Ovary (tissue), 9 donors: ENCODE results near the gene CNOT3. TPM values are rescaled to one million over a fixed set of nuclear protein-coding genes. Genes with fewer than 3 reads are reported as not detected.
"Not testable (repeated sequence)": the region's sequence is repeated elsewhere in the genome, so short reads cannot be mapped to it uniquely, and the experiment has no call there.

Source experiments
- DNase-seq, 5 donors: peaks; one replicate each; pipeline ENCODE4 v3.0.0-alpha.2; 2019 to 2020
- H3K27ac ChIP-seq, 2 donors: fragments of 200-600 bp; one replicate each; pipeline versions ENCODE4 v1.5.1 to v1.8.0; 2019 to 2022
- H3K27me3 ChIP-seq: fragments of 200-600 bp; one replicate; pipeline ENCODE4 v1.8.0; 2022
- H3K36me3 ChIP-seq: fragments of 200-600 bp; sonication (generic); one replicate; pipeline ENCODE4 v1.5.1; 2019
- H3K4me1 ChIP-seq: one replicate; pipeline ENCODE4 v1.8.1; 2013; ENCODE audit warnings: mild to moderate bottlenecking, moderate library complexity; ENCODE audit not compliant: insufficient read depth
- H3K4me3 ChIP-seq: fragments of 200-600 bp; sonication (generic); one replicate; pipeline ENCODE4 v1.5.1; 2017
- H3K9me3 ChIP-seq, 2 donors: fragments of 200-600 bp in 1 of 2; sonication (generic) in 1 of 2; one replicate each; pipeline versions ENCODE4 v1.5.1 to v1.8.1; 2013 to 2019; ENCODE audit warnings: mild to moderate bottlenecking in 1 of 2, moderate library complexity in 1 of 2
- EP300 ChIP-seq: sonication (generic); formaldehyde crosslinking; IDR thresholded peaks from one replicate; pipeline ENCODE4 v1.6.1; 2017; ENCODE audit warnings: antibody characterized with exemption
- POLR2A ChIP-seq: fragments of 450-650 bp; IDR thresholded peaks from one replicate; pipeline ENCODE4 v1.6.1; 2017; ENCODE audit warnings: antibody characterized with exemption, mild to moderate bottlenecking, moderate library complexity
- whole genome bisulfite sequencing, 3 donors: extraction: QIAGEN DNeasy Blood & Tissue Kit in 1 of 3; methylation state at CpG; one replicate each; pipeline versions ENCODE4 v1.1.5 to v1.1.7; 2013 to 2017; 5-methylcytosine and 5-hydroxymethylcytosine counted together
- intact Hi-C, 4 donors: fragments of 100-400 bp; cut with DNase I; formaldehyde crosslinking; loops; one replicate each; pipeline versions ENCODE4 v1.11.0 to v1.15.1; 2022 to 2023
- polyA plus RNA-seq, 2 donors: library from polyadenylated mRNA; stranded (reverse); fragments of 200-250 nt in 1 of 2; fragments of 350-450 nt in 1 of 2; fragmentation: Illumina TruSeq in 1 of 2; extraction: RNeasy Lipid Tissue Mini Kit (QIAGEN cat#74804) in 1 of 2; gene quantifications; one replicate each; pipeline ENCODE4 v1.2.3, GENCODE V29; 2013 to 2014
- total RNA-seq, 7 donors: library from RNA; depleted of rRNA in 2 of 7; stranded (reverse); fragments of >200 nt in 2 of 7; fragmentation: NEBNext Ultra II Directional in 3 of 7; extraction: Animal tissue kit (Norgen Biotek cat#: 25700) in 3 of 7; gene quantifications; one replicate each; pipeline versions ENCODE4 v1.1.0 to v1.2.4, GENCODE V29; 2016 to 2023
- TF ChIP-seq, protein P1 (sequence below), 3 donors: fragments of 450-650 bp in 2 of 3; fragments of 200-600 bp in 1 of 3; IDR thresholded peaks; one replicate each; pipeline versions ENCODE4 v1.5.1 to v1.8.0; 2016 to 2022; ENCODE audit warnings: antibody characterized with exemption in 3 of 3, mild to moderate bottlenecking in 1 of 3
- donor health status: DM: no; HTN: no; CAD: no; lungs with moderate emphysema.
- donor health status: DM: no; HTN: no; CAD: no.
- donor health status: Bipolar disorder and iron deficiency.
- donor health status: DM: yes; HTN: yes; CAD: no.
- donor health status: DM: no; HTN: no; CAD: no.
- donor health status: DM: yes; HTN: yes; CAD: no.

Gene CNOT3
- total and polyA plus RNA-seq, 9 donors = 14.4 to 65.6 (median 41.6) TPM

DNA sequence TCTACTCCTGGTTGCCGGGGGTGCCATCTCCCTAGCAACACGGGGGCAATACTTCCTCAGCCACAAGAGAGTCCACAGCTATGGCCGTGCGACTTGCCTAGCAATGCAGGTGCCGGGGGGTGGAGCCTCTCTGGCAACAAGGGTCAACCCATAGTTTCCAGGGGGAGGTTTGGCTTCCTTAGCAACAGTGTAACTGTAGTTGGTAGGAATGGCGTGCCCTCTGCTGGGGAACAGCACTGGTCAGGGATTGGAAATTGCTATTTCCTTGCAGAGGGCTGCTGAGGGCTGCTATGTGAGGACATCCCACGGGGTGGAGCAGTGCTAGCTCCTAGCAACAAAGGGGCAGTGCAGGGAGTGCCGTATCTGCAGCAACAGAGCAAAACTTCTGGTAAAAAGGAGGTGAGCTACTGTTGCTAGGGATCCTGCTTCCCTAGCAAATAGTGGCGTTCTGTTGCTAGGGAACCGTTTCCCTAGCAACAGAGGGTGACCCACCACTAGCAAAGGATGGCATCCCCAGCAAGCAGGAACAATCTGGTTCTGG, 42.4 kb downstream of the CNOT3 start:
- H3K27me3 ChIP-seq = no peaks in the 10 kb centered on the region
- intact Hi-C loops = loop anchor here in 1 of 4 donors (10.0 kb wide), 1 partner anchor 55 kb away; no protein-coding TSS in a partner anchor
- TF ChIP-seq POLR2A (no peak), EP300 (no peak)
- TF ChIP-seq, protein P1, sequence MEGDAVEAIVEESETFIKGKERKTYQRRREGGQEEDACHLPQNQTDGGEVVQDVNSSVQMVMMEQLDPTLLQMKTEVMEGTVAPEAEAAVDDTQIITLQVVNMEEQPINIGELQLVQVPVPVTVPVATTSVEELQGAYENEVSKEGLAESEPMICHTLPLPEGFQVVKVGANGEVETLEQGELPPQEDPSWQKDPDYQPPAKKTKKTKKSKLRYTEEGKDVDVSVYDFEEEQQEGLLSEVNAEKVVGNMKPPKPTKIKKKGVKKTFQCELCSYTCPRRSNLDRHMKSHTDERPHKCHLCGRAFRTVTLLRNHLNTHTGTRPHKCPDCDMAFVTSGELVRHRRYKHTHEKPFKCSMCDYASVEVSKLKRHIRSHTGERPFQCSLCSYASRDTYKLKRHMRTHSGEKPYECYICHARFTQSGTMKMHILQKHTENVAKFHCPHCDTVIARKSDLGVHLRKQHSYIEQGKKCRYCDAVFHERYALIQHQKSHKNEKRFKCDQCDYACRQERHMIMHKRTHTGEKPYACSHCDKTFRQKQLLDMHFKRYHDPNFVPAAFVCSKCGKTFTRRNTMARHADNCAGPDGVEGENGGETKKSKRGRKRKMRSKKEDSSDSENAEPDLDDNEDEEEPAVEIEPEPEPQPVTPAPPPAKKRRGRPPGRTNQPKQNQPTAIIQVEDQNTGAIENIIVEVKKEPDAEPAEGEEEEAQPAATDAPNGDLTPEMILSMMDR (IDR thresholded peaks at IDR 0.05) = no peak
- 60 to 61% (median 60%) methylated on average over 10 of the region's 10 CpGs for WGBS, 3 donors
- H3K36me3 ChIP-seq = no peaks in the 10 kb centered on the region
- H3K27ac ChIP-seq = no peak overlapping the region
- DNase-seq = no peak
- H3K4me3 ChIP-seq = no peak overlapping the region
- no peaks in the 10 kb centered on the region for H3K4me1 ChIP-seq
- no peaks in the 10 kb centered on the region for H3K9me3 ChIP-seq

DNA sequence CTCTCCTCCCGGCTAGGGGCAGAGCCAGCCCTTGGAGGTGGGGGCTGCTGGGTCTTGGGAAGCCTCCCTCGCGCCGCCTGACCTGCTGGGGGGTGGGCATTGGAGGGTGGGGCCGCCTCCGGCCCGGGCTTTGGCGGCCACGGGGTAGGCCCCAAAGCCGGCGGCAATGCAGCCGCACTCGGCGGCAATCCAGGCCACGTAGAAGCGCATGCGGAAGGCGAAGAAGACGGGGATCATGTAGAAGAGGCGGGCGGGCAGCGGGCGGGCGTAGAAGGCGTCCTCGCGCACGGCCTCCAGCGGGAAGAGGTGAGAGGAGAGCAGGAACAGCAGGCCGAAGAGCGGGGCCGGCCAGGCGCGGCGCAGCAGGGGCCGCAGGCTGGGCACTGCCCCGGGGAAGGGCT, 43.1 kb downstream of the CNOT3 start:
- TF ChIP-seq EP300 (no peak), POLR2A (no peak)
- TF ChIP-seq, protein P1 (IDR thresholded peaks at IDR 0.05) = no peak
- no peak for DNase-seq
- H3K4me3 ChIP-seq = no peak overlapping the region
- 91 to 94% (median 91%) methylated on average over 37 of the region's 37 CpGs for WGBS, 3 donors
- no peaks in the 10 kb centered on the region for H3K36me3 ChIP-seq
- H3K4me1 ChIP-seq = no peaks in the 10 kb centered on the region
- H3K9me3 ChIP-seq = no peaks in the 10 kb centered on the region
- H3K27ac ChIP-seq = no peak overlapping the region
- H3K27me3 ChIP-seq = no peaks in the 10 kb centered on the region
- intact Hi-C loops = no loop called here

DNA sequence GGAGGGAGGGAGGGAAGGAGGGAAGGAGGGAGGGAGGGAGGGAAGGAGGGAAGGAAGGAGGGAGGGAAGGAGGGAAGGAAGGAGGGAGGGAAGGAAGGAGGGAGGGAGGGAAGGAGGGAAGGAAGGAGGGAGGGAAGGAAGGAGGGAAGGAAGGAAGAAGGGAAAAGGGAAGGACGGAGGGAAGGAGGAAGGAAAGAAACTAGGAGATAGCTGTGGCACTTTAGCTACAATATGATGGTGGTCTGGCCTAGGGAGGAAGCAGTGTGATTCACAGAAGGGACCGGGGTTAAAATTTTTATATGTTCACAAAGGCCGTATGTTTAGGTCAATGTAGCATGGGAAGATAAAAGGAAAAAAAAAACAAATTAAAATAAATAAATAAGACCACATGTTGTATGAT, 44.3 kb downstream of the CNOT3 start:
- H3K4me3 ChIP-seq, H3K36me3 ChIP-seq, intact Hi-C loops, H3K27ac ChIP-seq, H3K4me1 ChIP-seq, DNase-seq, H3K9me3 ChIP-seq, H3K27me3 ChIP-seq: not testable (repeated sequence)
- WGBS, 3 donors = 87 to 93% (median 91%) methylated on average over 3 of the region's 3 CpGs

DNA sequence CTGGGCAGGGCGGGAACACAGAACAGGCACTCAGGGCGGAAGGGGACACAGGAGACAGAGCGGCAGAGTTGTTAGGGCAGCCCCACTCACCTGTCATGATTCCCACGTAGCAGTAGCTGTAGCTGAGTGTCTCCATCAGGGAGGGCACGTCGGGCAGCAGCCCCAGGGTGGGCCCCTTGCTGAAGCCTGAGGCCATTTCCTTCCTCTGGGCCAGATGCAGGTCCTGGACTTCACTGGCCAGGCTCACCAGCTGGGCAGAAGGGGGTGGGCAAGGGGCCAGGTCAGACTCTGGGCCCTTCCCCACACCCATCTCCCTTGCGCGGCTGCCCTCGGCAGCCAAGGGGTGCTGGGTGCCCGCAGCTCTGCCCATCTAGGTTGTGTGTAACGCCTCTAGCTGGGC, 45.9 kb downstream of the CNOT3 start:
- Histone ChIP-seq H3K36me3 (no peaks in the 10 kb centered on the region), H3K9me3 (no peaks in the 10 kb centered on the region), H3K27ac (no peak overlapping the region), H3K4me1 (no peaks in the 10 kb centered on the region), H3K4me3 (no peak overlapping the region), H3K27me3 (no peaks in the 10 kb centered on the region)
- TF ChIP-seq EP300 = no peak
- TF ChIP-seq, protein P1 (IDR thresholded peaks at IDR 0.05) = no peak
- intact Hi-C loops = no loop called here
- no peak for DNase-seq
- 89 to 95% (median 89%) methylated on average over 11 of the region's 11 CpGs for WGBS, 3 donors

DNA sequence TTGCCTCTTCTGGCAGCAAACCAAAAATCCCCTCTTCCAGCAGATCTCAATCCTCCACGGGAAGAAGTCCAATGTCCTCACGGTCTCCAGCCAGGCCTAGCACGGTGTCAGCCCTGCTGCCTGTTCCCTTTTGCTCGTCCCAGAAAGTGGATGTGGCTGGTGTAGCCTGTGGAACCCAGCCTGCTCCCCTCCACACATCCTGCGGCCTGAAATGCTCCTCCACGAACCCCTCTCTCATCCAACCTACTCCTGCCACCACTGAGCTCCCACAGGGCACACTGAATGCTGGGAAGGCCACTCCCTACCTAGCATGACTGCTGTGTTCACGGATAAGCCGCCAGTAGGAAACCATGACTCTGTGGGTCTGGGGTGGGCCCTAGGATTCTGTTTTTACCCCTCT, 48.8 kb downstream of the CNOT3 start:
- WGBS, 3 donors = 80 to 85% (median 83%) methylated on average over 8 of the region's 8 CpGs
- intact Hi-C loops = no loop called here
- Histone ChIP-seq H3K9me3 (no peaks in the 10 kb centered on the region), H3K27me3 (no peaks in the 10 kb centered on the region), H3K36me3 (no peaks in the 10 kb centered on the region), H3K4me1 (no peaks in the 10 kb centered on the region), H3K4me3 (no peak overlapping the region), H3K27ac (no peak overlapping the region)
- DNase-seq = no peak
- TF ChIP-seq EP300 (no peak), POLR2A (no peak)
- TF ChIP-seq, protein P1 (IDR thresholded peaks at IDR 0.05) = no peak
